Colonic mucosa (tissue), 4 donors: ENCODE measurements around the gene GPR25. TPM values are rescaled to one million over a fixed set of nuclear protein-coding genes. Genes with fewer than 3 reads are reported as not detected.

Source experiments
- DNase-seq: peaks from one replicate; pipeline ENCODE4 v3.0.0-alpha.2; 2020
- H3K27ac ChIP-seq: fragments of 200-600 bp; one replicate; pipeline ENCODE4 v1.8.0; 2021
- H3K27me3 ChIP-seq: fragments of 200-600 bp; one replicate; pipeline ENCODE4 v1.8.0; 2021
- H3K36me3 ChIP-seq: fragments of 200-600 bp; one replicate; pipeline ENCODE4 v1.8.0; 2021
- H3K4me1 ChIP-seq: fragments of 200-600 bp; one replicate; pipeline ENCODE4 v1.8.0; 2021; ENCODE audit warnings: mild to moderate bottlenecking
- H3K4me3 ChIP-seq: fragments of 200-600 bp; one replicate; pipeline ENCODE4 v1.8.0; 2021
- H3K9ac ChIP-seq, 2 donors: one replicate each; pipeline ENCODE4 v1.7.0; 2013; ENCODE audit warnings: control low read depth in 2 of 2, low read depth in 2 of 2, low read length in 2 of 2
- H3K9me3 ChIP-seq: fragments of 200-600 bp; one replicate; pipeline ENCODE4 v1.8.0; 2021
- intact Hi-C: fragments of 100-400 bp; cut with DNase I; formaldehyde crosslinking; loops from one replicate; pipeline ENCODE4 v1.14.1; 2022
- total RNA-seq, 2 donors: library from RNA; stranded (reverse); fragmentation: NEBNext Ultra II Directional in 1 of 2; extraction: Animal tissue kit (Norgen Biotek cat#: 25700) in 1 of 2; gene quantifications; one replicate each; pipeline ENCODE4 v1.2.1, GENCODE V29; 2021
- TF ChIP-seq, protein P1 (sequence below): fragments of 200-600 bp; IDR thresholded peaks from one replicate; pipeline ENCODE4 v1.8.0; 2022; ENCODE audit warnings: antibody characterized with exemption, mild to moderate bottlenecking
- donor health status: healthy.
- donor health status: DM: no; HTN: no; CAD: no.
- donor health status: DM: no; HTN: no; CAD: no.

GPR25 gene
- total RNA-seq, 2 donors from 2014 or later: 0.19 to 0.27 TPM

DNA sequence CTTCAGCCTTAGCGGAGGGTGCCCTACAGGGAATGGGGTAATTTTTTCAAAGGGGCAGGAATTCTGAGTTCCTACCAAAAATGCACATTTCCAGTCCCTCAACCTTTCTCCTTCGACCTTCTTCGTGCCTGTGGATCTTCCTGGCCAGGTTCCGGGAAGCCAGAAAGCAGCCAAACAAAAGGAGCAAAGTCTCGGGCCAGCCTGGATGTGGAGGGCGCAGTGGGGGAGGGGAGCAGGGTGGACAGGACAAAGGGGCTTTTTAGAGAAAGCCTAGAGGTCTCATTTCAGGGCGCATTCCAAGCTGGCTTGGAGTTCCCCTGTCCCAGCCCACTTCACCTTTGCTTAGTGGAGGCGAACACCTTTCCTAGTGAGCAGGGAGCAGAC, 19.0 kb downstream of the GPR25 start:
- Histone ChIP-seq H3K27me3 (no peaks in the 10 kb centered on the region), H3K4me3 (peak overlapping the region; percentile 47), H3K36me3 (no peaks in the 10 kb centered on the region), H3K9ac (peak overlapping the region; percentile 60 to 86), H3K27ac (peak overlapping the region; percentile 44), H3K9me3 (no peaks in the 10 kb centered on the region), H3K4me1 (no peaks in the 10 kb centered on the region)
- intact Hi-C loops: no loop called here
- peak; percentile 79 for DNase-seq
- TF ChIP-seq, protein P1, sequence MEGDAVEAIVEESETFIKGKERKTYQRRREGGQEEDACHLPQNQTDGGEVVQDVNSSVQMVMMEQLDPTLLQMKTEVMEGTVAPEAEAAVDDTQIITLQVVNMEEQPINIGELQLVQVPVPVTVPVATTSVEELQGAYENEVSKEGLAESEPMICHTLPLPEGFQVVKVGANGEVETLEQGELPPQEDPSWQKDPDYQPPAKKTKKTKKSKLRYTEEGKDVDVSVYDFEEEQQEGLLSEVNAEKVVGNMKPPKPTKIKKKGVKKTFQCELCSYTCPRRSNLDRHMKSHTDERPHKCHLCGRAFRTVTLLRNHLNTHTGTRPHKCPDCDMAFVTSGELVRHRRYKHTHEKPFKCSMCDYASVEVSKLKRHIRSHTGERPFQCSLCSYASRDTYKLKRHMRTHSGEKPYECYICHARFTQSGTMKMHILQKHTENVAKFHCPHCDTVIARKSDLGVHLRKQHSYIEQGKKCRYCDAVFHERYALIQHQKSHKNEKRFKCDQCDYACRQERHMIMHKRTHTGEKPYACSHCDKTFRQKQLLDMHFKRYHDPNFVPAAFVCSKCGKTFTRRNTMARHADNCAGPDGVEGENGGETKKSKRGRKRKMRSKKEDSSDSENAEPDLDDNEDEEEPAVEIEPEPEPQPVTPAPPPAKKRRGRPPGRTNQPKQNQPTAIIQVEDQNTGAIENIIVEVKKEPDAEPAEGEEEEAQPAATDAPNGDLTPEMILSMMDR: no peak

DNA sequence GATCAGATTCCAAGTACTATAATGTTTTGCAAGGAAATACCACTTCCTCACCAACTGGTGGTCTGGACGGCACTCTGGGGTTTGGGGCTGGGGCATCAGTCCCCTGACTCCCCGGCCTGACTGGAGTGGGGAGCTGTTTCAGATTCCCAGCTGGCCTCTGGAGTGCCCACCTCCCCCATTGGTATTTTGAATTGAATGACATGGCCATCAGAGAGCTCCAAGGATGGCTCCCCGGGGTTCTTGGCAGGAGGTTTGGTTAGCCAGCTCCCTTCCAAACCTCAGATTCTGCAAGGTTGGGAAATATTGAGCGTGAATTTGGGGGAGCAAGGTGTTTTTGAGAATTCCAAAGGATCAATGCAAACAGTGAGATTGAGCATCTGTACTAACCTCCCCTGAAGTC, 19.8 kb downstream of the GPR25 start:
- H3K9me3 ChIP-seq: no peaks in the 10 kb centered on the region
- peak overlapping the region; percentile 44 for H3K27ac ChIP-seq
- DNase-seq: no peak
- TF ChIP-seq, protein P1: no peak
- peak overlapping the region in 1 of 2 donors; percentile 86 for H3K9ac ChIP-seq
- peaks cover 5% of the 10 kb centered on the region for H3K4me1 ChIP-seq
- no peaks in the 10 kb centered on the region for H3K27me3 ChIP-seq
- no peaks in the 10 kb centered on the region for H3K36me3 ChIP-seq
- H3K4me3 ChIP-seq: no peak overlapping the region
- intact Hi-C loops: no loop called here

DNA sequence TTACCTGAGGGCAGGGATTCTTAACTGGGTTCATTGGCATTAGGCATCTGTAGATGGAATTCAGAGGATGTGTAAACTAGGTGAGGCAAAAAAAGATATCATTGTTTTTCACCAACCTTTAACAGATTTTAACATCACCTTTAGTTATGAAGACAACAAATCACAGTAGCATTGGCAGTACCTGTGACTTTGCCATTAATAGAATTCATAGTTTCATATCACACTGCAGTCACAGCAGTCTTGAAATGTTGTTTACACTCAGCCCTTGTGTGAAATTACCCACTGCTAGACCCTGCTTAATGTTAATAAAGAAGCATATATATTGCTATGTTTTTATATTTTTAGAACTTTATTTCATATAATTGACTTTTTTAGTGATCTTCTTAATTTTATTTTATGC, 20.2 kb downstream of the GPR25 start:
- Histone ChIP-seq H3K27me3 (no peaks in the 10 kb centered on the region), H3K9ac (no peak overlapping the region), H3K36me3 (no peaks in the 10 kb centered on the region), H3K4me3 (no peak overlapping the region), H3K9me3 (no peaks in the 10 kb centered on the region), H3K4me1 (peaks cover 5% of the 10 kb centered on the region), H3K27ac (peak overlapping the region; percentile 44)
- TF ChIP-seq, protein P1: no peak
- intact Hi-C loops: no loop called here
- DNase-seq: no peak

DNA sequence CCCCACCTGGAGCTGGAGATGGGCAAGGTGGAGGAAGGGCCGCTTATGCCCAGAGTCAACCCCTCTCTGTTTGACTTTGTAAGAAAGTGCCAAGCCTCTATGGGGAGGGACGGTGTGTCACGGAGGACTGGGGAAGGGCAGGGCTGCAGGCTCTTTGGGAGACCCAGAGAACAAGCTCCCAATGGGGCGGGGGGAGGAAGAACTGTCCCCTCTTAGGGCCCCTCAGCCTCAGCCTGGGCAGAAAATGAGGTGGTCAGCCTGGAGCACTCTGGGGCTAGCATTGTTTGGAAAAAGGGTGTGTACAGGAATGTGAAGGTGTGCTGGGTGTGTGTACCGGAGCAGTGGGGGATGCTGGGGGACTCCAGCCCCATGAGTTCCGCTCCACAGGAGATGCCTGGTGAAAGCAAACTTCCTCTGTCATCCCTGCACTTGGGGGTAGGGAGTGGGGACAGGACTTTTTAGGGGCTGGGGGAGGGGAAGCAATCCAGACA, 20.7 kb downstream of the GPR25 start:
- peak; percentile 58 for DNase-seq
- H3K9me3 ChIP-seq: no peaks in the 10 kb centered on the region
- H3K4me1 ChIP-seq: peaks cover 5% of the 10 kb centered on the region
- H3K9ac ChIP-seq: peak overlapping the region in 1 of 2 donors; percentile 87
- H3K36me3 ChIP-seq: no peaks in the 10 kb centered on the region
- peak overlapping the region; percentile 44 for H3K27ac ChIP-seq
- intact Hi-C loops: no loop called here
- no peaks in the 10 kb centered on the region for H3K27me3 ChIP-seq
- TF ChIP-seq, protein P1: no peak
- no peak overlapping the region for H3K4me3 ChIP-seq

DNA sequence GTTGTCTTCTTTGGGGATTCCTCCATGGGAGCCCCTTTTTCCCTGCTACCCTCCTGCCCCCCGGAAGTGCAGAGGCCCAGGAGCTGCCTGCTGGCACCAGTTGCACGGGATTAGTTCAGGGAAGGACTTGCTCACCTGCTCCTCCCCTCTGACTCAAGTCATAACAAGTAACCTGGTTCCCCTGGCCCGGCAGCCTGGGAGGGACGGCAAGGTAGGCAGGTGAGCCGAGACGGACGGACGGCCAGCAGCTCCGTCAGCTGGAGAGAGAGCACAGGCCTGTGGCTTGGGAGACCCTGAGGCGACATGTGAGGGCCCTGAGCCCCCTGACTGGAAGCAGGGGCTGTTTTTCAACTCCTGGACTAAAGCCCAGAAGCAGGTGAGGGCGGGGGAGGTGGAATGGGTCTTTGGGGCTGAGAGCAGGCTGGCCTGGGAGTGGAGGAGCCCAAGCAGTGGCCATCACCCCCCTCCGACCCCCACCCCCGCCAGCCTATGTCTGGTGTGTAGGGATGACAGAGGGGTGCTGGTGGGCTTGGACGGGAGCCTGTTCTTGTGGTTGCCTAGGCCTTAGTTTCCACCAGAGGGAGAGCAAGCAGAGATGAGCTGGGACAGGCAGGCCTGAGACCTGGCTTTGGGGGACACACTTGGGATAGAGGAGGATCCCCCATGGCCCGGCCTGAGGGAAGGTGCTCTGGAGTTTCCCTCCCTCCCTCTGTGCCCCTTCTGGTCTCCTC, 22.1 kb downstream of the GPR25 start, which contains the start of gene INAVA:
Gene INAVA, plus strand, starts transcription at position 189 of the 731 bp plus-strand sequence. CDS start 3,501 bp downstream, outside the sequence.
- peak; percentile 88 for DNase-seq
- peaks cover 5% of the 10 kb centered on the region for H3K4me1 ChIP-seq
- TF ChIP-seq, protein P1: no peak
- no peaks in the 10 kb centered on the region for H3K27me3 ChIP-seq
- peak within 1 kb of the TSS; percentile 92 for H3K27ac ChIP-seq
- peaks cover 5% of the 10 kb centered on the region for H3K36me3 ChIP-seq
- H3K9me3 ChIP-seq: no peaks in the 10 kb centered on the region
- H3K4me3 ChIP-seq: peak within 1 kb of the TSS; percentile 56
- peak within 1 kb of the TSS; percentile 71 to 87 for H3K9ac ChIP-seq
- intact Hi-C loops: no loop called here
